Camera-type eye (tissue), 1 donor: ENCODE measurements around the gene S1PR5. TPM values are rescaled to one million over a fixed set of nuclear protein-coding genes. Genes with fewer than 3 reads are reported as not detected.

Experiments
- total RNA-seq: library from RNA; depleted of rRNA; stranded (reverse); fragments of >200 nt; gene quantifications from one replicate; pipeline ENCODE4 v1.2.3, GENCODE V29; 2014

The S1PR5 gene, protein sequence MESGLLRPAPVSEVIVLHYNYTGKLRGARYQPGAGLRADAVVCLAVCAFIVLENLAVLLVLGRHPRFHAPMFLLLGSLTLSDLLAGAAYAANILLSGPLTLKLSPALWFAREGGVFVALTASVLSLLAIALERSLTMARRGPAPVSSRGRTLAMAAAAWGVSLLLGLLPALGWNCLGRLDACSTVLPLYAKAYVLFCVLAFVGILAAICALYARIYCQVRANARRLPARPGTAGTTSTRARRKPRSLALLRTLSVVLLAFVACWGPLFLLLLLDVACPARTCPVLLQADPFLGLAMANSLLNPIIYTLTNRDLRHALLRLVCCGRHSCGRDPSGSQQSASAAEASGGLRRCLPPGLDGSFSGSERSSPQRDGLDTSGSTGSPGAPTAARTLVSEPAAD
- total RNA-seq: 1.4 TPM

DNA sequence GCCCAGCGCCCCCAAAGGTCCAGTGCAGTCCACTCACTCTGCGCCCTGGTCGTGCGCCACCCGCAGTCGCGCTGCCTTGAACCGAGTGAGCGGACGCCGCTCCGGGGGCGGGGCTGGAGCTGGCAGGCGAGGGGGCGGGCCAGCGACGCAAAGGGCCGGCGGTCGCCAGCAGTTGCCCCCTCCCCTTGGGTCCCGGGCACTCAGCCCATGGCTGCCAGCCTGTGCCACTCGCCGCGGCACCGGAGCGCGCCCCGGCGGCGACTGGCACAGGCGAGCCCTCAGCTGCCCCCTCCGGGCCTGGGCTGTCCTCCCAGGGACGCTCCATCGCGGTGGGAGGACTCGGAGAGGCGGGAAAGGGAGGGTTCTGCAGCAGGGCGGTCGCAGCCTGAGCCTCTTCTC lies at the start of gene S1PR5:
S1PR5 (minus strand) TSS at position 87 of the 399 bp plus-strand sequence. CDS start 2,436 bp downstream, outside the sequence.

GRCh38 chr19:10565567-10566407 lies 48.5 kb upstream of the S1PR5 start, which contains the start of gene KRI1:
Gene KRI1 (minus strand): TSS chr19:10566010. CDS start chr19:10565999, 11 bp downstream.

DNA sequence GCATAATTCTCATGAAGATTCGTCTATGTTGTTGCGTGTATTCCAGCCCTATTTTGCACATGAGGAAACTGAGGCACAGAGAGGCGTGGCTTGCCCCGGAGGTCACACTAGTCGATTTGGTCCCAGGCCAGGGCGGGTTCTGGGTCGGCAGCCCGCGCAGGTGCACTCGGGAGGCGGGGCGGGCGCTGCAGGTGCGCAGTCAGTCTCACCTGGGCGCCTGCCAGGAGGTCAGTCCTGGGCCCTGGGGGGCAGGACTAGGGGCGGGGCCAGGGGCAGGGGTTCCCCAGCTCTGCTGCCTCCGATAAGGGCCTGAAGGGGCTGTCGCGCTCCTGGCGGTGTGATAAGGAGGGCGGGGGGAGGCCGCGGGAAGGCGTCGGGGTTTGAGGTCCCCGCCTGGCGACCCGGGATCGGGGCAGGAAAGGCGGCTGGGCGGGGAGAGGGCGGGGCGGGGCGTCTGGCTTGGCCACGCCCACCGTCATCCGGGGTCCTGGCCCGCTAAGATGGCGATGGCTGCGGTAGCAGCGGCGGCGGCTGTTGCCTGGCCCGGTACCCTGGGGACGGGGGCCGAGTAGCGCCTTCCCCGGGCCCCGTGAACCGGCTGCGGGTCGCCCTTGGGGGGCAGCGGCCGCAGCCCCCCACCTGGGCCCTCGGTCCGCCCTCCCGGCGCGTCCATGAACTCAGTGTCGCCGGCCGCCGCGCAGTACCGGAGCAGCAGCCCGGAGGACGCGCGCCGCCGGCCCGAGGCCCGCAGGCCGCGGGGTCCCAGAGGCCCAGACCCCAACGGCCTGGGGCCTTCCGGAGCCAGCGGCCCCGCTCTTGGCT lies 26.4 kb upstream of the S1PR5 start, which contains the start of gene ATG4D:
ATG4D (plus strand) TSS at position 485 of the 822 bp plus-strand sequence; CDS start at position 672, 187 bp downstream.

DNA sequence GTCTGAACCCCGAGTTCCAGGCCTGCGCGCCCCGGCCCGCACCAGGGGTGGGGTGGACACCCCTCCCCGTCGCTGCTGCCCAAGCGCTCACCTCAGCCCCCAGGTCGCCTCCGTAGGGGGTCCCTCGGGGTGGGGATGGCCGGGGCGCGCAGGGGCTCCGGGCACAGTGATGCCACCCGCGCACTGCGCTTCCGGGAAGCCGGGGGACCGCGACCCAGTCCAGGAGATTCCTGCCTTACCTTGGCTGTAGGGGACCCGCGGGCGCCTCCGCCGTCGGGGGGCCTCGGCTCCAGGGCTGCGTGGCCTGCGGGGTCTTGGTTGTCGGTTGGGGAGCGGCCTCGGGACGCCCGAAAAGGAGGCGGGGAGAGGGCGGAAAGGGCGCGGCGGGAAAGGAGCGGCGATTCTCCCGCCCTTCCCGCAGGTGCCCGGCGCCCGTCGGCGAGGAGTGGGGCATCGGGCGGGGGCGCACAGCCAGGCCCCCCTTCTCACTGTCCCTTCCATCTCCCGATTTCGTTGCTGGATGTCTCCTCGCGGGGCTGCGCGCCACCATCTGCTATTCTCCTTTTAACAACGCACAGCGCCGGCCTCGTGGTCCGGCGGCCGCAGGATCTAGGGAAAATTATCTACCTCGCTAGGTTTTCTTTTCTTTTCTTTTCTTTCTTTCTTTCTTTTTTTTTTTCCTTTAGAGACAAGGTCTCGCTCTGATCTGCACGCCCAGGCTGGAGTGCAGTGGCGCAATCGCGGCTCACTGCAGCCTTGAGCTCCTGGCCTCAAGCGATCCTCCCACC lies 14.1 kb downstream of the S1PR5 start, which contains the start of gene KEAP1:
KEAP1 (minus strand) TSS at position 355 of the 788 bp plus-strand sequence. CDS start 3,323 bp downstream, outside the sequence.

Other genes starting within 250 kb of the S1PR5 start
- gene ICAM1, start 246.3 kb downstream of the S1PR5 start, total RNA-seq: 15.1 TPM
- gene ICAM4, start 230.5 kb downstream of the S1PR5 start, total RNA-seq: 0.38 TPM
- 3.4 TPM for gene ICAM5, start 227.5 kb downstream of the S1PR5 start, total RNA-seq
- gene ZGLP1, start 207.6 kb downstream of the S1PR5 start, total RNA-seq: 4.4 TPM
- gene FDX2, start 201.4 kb downstream of the S1PR5 start, total RNA-seq: 18.5 TPM
- gene RAVER1, start 183.9 kb downstream of the S1PR5 start, total RNA-seq: 18.9 TPM
- gene ICAM3, start 177.8 kb downstream of the S1PR5 start, total RNA-seq: 1.6 TPM
- gene TYK2, start 136.9 kb downstream of the S1PR5 start, total RNA-seq: 84.4 TPM
- gene CDC37, start 113.9 kb downstream of the S1PR5 start, total RNA-seq: 109 TPM
- 7.6 TPM for gene PDE4A, start 96.9 kb downstream of the S1PR5 start, total RNA-seq
- 56.5 TPM for gene KEAP1, start 14.1 kb downstream of the S1PR5 start, total RNA-seq
- 19.4 TPM for gene ATG4D, start 26.5 kb upstream of the S1PR5 start, total RNA-seq
- gene KRI1, start 48.6 kb upstream of the S1PR5 start, total RNA-seq: 17.2 TPM
- gene CDKN2D, start 51.5 kb upstream of the S1PR5 start, total RNA-seq: 17.7 TPM
- gene AP1M2, start 69.9 kb upstream of the S1PR5 start, total RNA-seq: 3.5 TPM
- 77.6 TPM for gene SLC44A2, start 108.1 kb upstream of the S1PR5 start, total RNA-seq
- gene ILF3, start 136.9 kb upstream of the S1PR5 start, total RNA-seq: 262 TPM
- 42.2 TPM for gene QTRT1, start 184.0 kb upstream of the S1PR5 start, total RNA-seq
- 109 TPM for gene DNM2, start 200.6 kb upstream of the S1PR5 start, total RNA-seq